HepG2 (cell line): ENCODE measurements around the gene ZNF546. TPM values are rescaled to one million over a fixed set of nuclear protein-coding genes. Genes with fewer than 3 reads are reported as not detected.

Experiments used
- AGO1 ChIP-seq: fragments of 200-400 bp; formaldehyde crosslinking; IDR thresholded peaks from 2 replicates; pipeline ENCODE4 v1.6.1; 2017; ENCODE audit warnings: mild to moderate bottlenecking, low read depth, low read length, moderate library complexity; ENCODE audit not compliant: poor library complexity, severe bottlenecking
- DZIP1 ChIP-seq: sonication (generic); formaldehyde crosslinking; IDR thresholded peaks from 2 replicates; pipeline ENCODE4 v1.5.0; 2020; ENCODE audit warnings: mild to moderate bottlenecking, missing genetic modification reagents
- ISL2 ChIP-seq: sonication (generic); formaldehyde crosslinking; IDR thresholded peaks from 2 replicates; pipeline ENCODE4 v1.5.0; 2020; ENCODE audit warnings: missing genetic modification reagents
- MED8 ChIP-seq: sonication (generic); formaldehyde crosslinking; IDR thresholded peaks from 2 replicates; pipeline ENCODE4 v1.8.1; 2023; ENCODE audit warnings: mild to moderate bottlenecking, missing genetic modification reagents; ENCODE audit not compliant: insufficient replicate concordance
- NFIB ChIP-seq: sonication (generic); formaldehyde crosslinking; IDR thresholded peaks from 2 replicates; pipeline ENCODE4 v1.9.0; 2021; ENCODE audit warnings: missing genetic modification reagents, mild to moderate bottlenecking, borderline replicate concordance
- PRDM10 ChIP-seq: sonication (generic); formaldehyde crosslinking; IDR thresholded peaks from 2 replicates; pipeline ENCODE4 v1.4.0; 2020; ENCODE audit warnings: low read depth, missing genetic modification reagents
- SMAD3 ChIP-seq: sonication (generic); formaldehyde crosslinking; IDR thresholded peaks from 2 replicates; pipeline ENCODE4 v1.4.0; 2020; ENCODE audit warnings: missing genetic modification reagents
- SSRP1 ChIP-seq: IDR thresholded peaks from 2 replicates; pipeline ENCODE4 v1.6.1; 2016; ENCODE audit warnings: control low read depth
- TFDP2 ChIP-seq: sonication (generic); formaldehyde crosslinking; IDR thresholded peaks from 2 replicates; pipeline ENCODE4 v1.4.0; 2020; ENCODE audit warnings: missing genetic modification reagents
- ZFP90 ChIP-seq: sonication (generic); formaldehyde crosslinking; IDR thresholded peaks from 2 replicates; pipeline ENCODE4 v1.8.0; 2022; ENCODE audit warnings: missing genetic modification reagents, mild to moderate bottlenecking, inconsistent platforms, borderline replicate concordance
- ZFY ChIP-seq: sonication (generic); formaldehyde crosslinking; IDR thresholded peaks from 2 replicates; pipeline ENCODE4 v1.4.0; 2020; ENCODE audit warnings: missing genetic modification reagents
- ZNF552 ChIP-seq: sonication (generic); formaldehyde crosslinking; IDR thresholded peaks from 2 replicates; pipeline ENCODE4 v1.9.0; 2022; ENCODE audit warnings: missing genetic modification reagents, mild to moderate bottlenecking, borderline replicate concordance
- ZNF841 ChIP-seq: sonication (generic); formaldehyde crosslinking; IDR thresholded peaks from 2 replicates; pipeline ENCODE4 v1.8.1; 2023; ENCODE audit warnings: missing genetic modification reagents, borderline replicate concordance
- polyA plus RNA-seq, 8 experiments: library from polyadenylated mRNA; depleted of rRNA in 3 of 8; stranded (reverse) in 7 of 8; unstranded in 1 of 8; fragments of >200 nt; fragmentation: Illumina TruSeq in 4 of 8; extraction: Trizol in 4 of 8; gene quantifications; 2 replicates each; pipeline versions ENCODE4 v1.2.1 to v1.2.3, GENCODE V29; 2011 to 2016; ENCODE audit warnings: low read depth in 4 of 8, missing spikeins in 1 of 8, mixed read lengths in 1 of 8; ENCODE audit not compliant: insufficient read depth in 1 of 8
- total RNA-seq, 5 experiments: library from RNA; depleted of rRNA; stranded (reverse); fragments of >200 nt; fragmentation: Illumina TruSeq; extraction: Trizol; gene quantifications; 2 replicates each; pipeline ENCODE4 v1.2.3, GENCODE V29; 2016; ENCODE audit warnings: low read depth in 1 of 5
- TF ChIP-seq, protein P1 (sequence below): sonication (generic); formaldehyde crosslinking; IDR thresholded peaks from 2 replicates; pipeline ENCODE4 v1.5.1; 2020; ENCODE audit warnings: mild to moderate bottlenecking, moderate library complexity, missing genetic modification reagents
- TF ChIP-seq, protein P2 (sequence below): sonication (generic); formaldehyde crosslinking; IDR thresholded peaks from 2 replicates; pipeline ENCODE4 v1.4.0; 2020; ENCODE audit warnings: mild to moderate bottlenecking, low read depth, missing genetic modification reagents
- TF ChIP-seq, protein P3 (sequence below): sonication (generic); formaldehyde crosslinking; IDR thresholded peaks from 2 replicates; pipeline ENCODE4 v1.5.1; 2020; ENCODE audit warnings: missing genetic modification reagents, mild to moderate bottlenecking, borderline replicate concordance

ZNF546 gene
- total and polyA plus RNA-seq, 2 of the 13 experiments (the other 11 are each of a cell fraction or from before 2014, with no cell fraction given), result 2.2 to 4.1 TPM

DNA sequence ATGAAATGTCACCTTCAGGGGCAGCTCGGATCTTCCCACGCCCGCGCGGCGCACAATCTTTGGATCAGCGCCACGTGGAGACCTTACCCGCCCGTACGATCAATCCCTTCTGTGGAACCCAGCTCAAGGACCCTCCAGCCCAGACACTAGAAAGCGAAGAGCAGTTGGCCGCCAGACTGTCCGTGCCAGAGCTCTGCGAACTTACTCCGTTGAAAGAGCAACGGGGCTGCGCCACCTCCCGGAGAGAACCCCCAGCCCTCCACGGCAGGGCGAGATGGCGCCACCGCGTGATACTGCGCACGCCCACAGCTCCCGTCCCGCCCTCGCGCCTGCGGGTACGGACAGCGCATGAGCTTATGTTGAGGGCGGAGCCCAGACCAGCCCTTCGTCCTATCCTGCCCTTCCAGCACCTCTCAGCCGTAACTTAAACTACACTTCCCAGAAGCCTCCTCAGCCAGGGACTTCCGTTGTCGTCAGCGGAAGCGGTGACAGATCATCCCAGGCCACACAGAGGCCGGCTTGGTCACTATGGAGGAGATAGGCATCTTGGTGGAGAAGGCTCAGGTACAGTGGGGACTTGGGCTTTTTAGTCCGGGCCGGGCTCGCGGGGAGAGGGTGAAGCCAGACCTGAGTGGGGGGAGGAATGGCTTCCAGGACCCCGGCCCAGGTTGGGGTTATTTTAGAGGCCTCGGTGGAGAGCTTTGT is 26.0 kb upstream of the ZNF546 start, which contains the start of gene PSMC4 (continued):
- TF ChIP-seq TFDP2 (CRISPR knock-in tag) (peak; percentile 94), ZFP90 (CRISPR knock-in tag) (peak; percentile 96), SSRP1 (no peak), MED8 (CRISPR knock-in tag) (no peak), DZIP1 (no peak), AGO1 (no peak), PRDM10 (CRISPR knock-in tag) (peak; percentile 42; the same call in 1 of the 2 replicates), ZNF841 (no peak), NFIB (CRISPR knock-in tag) (no peak), ZFY (CRISPR knock-in tag) (peak; percentile 90), ZNF552 (CRISPR knock-in tag) (0 out of 2 replicates have a peak, but pooled peaks have one; percentile 61), SMAD3 (peak; percentile 89), ISL2 (peak; percentile 85)
- TF ChIP-seq, protein P1, sequence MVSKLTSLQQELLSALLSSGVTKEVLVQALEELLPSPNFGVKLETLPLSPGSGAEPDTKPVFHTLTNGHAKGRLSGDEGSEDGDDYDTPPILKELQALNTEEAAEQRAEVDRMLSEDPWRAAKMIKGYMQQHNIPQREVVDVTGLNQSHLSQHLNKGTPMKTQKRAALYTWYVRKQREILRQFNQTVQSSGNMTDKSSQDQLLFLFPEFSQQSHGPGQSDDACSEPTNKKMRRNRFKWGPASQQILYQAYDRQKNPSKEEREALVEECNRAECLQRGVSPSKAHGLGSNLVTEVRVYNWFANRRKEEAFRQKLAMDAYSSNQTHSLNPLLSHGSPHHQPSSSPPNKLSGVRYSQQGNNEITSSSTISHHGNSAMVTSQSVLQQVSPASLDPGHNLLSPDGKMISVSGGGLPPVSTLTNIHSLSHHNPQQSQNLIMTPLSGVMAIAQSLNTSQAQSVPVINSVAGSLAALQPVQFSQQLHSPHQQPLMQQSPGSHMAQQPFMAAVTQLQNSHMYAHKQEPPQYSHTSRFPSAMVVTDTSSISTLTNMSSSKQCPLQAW (CRISPR knock-in tag), result peak; percentile 96
- TF ChIP-seq, protein P2, sequence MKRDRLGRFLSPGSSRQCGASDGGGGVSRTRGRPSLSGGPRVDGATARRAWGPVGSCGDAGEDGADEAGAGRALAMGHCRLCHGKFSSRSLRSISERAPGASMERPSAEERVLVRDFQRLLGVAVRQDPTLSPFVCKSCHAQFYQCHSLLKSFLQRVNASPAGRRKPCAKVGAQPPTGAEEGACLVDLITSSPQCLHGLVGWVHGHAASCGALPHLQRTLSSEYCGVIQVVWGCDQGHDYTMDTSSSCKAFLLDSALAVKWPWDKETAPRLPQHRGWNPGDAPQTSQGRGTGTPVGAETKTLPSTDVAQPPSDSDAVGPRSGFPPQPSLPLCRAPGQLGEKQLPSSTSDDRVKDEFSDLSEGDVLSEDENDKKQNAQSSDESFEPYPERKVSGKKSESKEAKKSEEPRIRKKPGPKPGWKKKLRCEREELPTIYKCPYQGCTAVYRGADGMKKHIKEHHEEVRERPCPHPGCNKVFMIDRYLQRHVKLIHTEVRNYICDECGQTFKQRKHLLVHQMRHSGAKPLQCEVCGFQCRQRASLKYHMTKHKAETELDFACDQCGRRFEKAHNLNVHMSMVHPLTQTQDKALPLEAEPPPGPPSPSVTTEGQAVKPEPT, result peak; percentile 59; the same call in 1 of the 2 replicates
- TF ChIP-seq, protein P3, sequence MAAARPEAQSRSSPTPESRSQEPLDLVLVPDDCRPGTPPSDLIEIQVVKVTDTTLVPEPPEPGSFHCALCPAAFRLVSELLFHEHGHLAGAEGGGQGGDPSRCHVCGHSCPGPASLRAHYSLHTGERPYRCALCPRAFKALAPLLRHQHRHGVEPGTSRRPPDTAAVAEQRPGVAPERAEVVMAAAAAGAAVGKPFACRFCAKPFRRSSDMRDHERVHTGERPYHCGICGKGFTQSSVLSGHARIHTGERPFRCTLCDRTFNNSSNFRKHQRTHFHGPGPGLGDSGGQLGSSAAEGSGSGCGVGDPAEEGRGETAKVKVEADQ, result peak; percentile 50; the same call in 1 of the 2 replicates
